Measurements from ENCODE around the gene CRMP1.
"Not testable (repeated sequence)": the region's sequence is repeated elsewhere in the genome, so short reads cannot be mapped to it uniquely, and the experiment has no call there.

Gene CRMP1

DNA sequence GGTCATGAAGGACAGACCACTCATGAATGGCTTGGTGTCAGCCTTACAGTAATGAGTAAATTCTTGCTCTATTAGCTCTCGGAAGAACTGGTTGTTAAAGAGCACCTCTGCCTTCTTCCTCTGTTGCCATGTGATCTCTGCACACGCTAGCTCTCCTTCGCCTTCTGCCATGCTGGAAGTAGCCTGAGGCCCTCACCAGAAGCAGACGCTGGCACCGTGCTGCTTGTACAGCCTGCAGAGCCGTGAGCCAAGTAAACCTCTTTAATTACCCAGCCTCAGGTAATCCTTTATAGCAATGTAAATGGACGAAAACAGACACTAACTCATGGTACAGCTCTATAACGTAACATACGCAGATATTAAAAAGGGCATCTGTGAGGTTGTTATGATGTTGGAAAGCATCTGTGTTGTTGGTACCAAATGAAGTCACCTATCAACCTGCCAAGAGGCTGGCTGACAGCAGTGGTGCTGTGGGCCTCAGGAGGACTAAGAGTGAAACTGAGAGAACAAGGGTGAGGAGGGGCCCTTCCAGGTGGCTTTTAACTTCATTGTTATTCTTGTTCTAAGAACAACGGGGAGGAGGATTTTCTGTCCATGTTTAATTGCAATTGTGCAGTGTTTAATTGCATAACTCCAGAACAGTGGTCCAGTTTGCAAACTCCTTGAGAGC lies 69.2 kb downstream of the CRMP1 start:
- DNase-seq (ENCODE audit: low read depth, low spot score): no peak

GRCh38 chr4:5822619-5823018 lies 70.3 kb downstream of the CRMP1 start:
- DNase-seq (ENCODE audit: low read depth, low spot score): no peak

DNA sequence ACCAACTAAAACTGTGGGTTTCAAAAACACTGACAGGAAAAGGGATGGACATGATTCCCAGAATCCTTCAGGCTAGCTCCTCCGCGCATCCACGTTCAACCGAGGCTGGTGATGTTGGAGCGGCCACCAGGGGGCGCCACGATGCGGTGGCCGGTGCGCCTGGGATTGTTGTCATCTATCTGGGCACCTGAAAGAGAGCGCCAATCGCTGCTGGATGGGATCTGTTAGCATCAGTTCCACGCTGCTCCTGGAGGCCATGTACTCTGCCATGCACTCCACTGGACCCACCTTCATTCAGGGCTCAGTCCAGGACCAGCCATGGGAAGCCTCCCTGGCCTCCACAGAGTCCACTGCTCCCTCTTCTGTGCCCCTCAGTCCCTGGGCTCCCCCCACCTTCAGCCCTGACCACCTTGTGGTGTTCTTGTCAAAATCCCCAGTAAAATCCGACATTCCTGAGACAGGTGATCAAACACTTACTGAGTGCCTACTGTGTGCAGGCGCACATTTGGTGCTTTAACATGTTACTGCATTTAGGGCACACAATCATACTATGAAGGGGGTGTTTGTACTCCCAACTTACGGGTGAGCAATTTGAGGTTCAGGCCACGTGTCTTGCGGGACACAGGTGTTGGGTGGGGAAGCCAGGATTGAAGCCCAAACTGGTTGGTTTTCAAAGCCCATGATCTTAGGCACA lies 71.1 kb downstream of the CRMP1 start:
- no peak for DNase-seq (ENCODE audit: low read depth, low spot score)

GRCh38 chr4:5816851-5817375 lies 76.0 kb downstream of the CRMP1 start:
- DNase-seq (ENCODE audit: low read depth, low spot score): no peak

GRCh38 chr4:5816101-5816500 lies 76.8 kb downstream of the CRMP1 start:
- no peak for DNase-seq (ENCODE audit: low read depth, low spot score)

- no peak for DNase-seq (ENCODE audit: low read depth, low spot score)
These were observed 77.2 kb downstream of the CRMP1 start for GRCh38 chr4:5815641-5816040.

DNA sequence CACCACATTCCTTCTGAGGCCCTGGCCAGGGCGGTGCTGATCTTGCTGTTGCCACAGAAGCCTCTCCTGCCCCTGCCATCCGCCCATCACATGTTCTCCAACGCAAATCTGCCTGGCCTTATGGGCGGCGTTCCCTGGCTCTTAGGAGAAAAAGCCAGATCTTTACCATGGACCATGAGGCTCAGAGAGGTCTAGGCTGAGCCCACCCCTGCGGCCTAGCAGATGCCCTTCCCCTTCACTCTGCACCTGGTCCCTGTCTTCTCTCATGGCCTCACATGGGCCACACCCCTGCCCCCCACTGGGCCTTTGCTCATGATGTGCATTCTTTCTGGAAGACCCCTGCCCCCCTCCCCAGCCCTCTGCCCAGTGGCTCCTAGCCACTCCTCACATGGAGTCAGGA lies 78.5 kb downstream of the CRMP1 start:
- no peak for DNase-seq (ENCODE audit: low read depth, low spot score)

DNA sequence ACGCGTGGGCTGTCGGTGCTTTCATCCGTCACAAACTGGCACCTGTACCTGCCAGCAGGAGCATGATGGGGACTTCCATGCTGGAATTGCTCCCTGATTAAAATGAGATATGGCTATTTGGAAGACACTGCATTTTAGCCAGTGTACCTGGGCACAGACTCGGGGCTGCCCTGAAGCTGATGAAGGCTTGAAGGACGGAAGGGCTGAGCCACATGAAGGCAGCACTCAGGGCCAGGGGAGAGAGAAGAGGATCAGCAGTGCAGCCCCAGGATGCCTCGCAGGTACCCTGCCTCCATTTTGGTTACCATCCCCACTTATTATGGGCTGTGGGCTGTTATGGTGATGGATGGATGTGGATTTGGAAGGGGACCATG lies 79.0 kb downstream of the CRMP1 start:
- no peak for DNase-seq (ENCODE audit: low read depth, low spot score)

DNA sequence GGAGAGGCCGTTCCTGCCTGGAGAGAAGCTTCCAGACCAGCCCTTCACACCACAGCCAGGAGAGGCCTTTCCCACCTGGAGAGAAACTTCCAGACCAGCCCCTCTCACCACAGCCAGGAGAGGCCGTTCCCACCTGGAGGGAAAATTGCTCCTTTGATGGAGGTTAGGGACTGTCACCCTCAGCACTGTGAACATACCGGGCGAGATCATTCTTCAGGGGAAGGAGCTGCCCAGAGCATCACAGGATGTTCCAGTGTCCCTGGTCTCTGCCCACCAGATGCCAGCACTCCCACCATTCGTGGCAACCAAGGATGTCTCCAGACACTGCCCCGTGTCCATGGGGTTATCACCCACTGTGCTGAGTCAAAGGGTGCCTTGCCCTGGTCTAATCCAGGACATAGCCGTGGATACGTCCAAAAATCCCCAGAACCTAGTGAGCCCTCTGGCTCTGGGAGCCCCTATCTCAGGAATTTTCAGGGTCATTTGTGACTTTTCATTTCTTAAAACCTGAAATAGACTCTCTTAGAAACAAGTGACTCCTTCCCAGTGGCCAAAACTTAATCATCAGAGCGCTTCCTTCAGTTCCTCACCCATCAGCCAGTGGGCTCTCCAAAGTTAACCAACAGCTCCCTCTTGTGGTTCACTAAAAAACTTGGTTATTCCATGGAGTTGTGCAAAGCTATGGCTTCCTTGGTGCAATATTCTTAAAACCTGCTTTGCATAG lies 80.2 kb downstream of the CRMP1 start:
- DNase-seq (ENCODE audit: low read depth, low spot score): no peak

DNA sequence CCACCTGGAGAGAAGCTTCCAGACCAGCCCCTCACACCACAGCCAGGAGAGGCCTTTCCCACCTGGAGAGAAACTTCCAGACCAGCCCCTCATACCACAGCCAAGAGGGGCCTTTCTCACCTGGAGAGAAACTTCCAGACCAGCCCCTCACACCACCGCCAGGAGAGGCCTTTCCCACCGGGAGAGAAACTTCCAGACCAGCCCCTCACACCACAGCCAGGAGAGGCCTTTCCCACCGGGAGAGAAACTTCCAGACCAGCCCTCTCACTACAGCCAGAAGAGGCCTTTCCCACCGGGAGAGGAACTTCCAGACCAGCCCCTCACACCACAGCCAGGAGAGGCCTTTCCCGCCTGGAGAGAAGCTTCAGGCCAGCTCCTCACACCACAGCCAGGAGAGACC lies 80.8 kb downstream of the CRMP1 start:
- DNase-seq (ENCODE audit: low read depth, low spot score): not testable (repeated sequence)

DNA sequence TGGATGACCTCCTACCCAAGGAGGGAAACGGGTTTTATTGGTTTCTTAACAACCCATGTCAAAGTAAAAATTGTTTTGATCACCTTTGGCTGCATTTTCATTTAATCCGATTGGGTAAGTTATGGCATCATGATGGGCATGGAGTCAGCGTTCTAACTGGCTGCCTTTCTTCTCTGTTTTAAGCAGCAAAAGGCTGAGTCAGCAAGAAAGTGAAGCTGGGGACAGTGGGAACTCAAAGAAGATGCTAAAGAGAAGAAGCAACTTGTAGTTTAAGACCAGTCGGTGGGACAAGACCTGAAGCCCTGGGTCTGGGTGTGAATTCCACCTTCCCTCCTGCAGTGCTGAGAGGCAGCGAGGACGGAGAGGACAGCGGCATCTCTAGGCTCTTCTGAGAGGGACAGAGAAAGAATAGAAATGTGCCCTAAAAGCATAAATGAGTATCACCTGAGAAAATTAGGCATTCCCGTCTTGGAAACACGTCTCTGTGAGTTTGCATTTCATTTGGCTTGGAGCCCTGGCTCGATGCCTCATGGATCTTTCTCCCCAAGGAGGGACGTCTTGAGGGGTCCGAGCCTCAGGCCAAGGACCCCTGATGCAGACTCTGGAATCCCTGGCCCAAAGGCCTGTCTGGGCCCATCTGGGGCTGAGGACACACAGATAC lies 82.0 kb downstream of the CRMP1 start:
- no peak for DNase-seq (ENCODE audit: low read depth, low spot score)

DNA sequence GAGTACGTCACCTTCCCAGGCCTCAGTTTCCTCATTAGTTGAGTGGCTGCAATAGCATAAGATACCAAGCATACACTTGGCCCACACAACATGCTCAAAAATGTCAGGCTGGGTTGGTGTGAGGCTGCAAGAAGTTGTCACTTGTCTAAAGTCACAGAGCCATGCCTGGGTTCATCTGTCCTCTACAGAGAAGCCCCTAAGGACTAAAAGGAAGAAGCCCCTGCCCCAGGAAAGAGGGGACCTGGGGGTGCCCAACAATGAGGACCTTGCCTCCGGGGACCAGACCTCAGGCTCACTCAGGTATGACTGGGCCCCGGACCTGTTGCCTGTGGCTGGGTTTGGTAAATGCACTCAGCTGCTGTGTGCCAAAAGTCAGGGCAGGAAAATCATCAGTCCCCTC lies 82.7 kb downstream of the CRMP1 start:
- no peak for DNase-seq (ENCODE audit: low read depth, low spot score)

GRCh38 chr4:5809216-5809776 lies 83.6 kb downstream of the CRMP1 start:
- DNase-seq (ENCODE audit: low read depth, low spot score): no peak

- no peak for DNase-seq (ENCODE audit: low read depth, low spot score)
These were observed 84.7 kb downstream of the CRMP1 start for GRCh38 chr4:5808081-5808741.

GRCh38 chr4:5805270-5805669 lies 87.6 kb downstream of the CRMP1 start:
- no peak for DNase-seq (ENCODE audit: low read depth, low spot score)

DNA sequence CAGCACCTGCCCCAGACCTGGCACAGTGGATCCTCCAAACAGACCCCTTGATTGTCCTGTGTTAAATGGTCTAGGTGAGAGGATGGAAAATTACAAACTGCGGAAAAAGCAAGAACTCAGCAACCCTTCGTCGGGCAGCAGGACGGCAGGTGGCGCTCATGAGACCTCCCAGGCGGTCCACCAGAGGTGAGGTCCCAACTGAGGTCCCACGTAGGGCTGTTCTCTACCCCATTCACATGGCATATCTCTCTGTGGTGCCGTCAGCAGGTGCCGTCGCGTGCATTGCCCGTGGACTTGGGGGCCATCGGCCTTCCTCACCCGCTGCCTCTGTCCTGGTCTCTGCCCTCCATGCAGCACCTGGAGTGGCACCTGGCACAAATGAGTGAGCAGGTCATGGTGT lies 88.2 kb downstream of the CRMP1 start:
- DNase-seq (ENCODE audit: low read depth, low spot score): no peak

DNA sequence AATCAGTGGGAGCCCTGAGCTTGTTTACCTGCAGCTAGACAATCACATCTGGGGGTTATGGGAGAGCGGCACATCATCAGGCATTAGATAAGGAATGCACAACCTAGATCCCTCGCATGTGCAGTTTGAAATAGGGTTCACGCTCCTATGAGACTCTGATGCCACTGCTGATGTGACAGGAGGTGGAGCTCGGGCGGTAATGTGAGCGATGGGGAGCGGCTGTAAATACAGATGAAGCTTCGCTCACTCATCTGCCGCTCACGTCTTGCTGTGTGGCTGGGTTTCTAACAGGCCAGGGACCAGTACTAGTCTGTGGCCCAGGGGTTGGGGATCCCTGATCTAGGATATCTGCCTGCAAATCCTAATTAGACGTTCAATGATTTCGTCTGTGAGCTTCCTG lies 90.3 kb downstream of the CRMP1 start:
- no peak for DNase-seq (ENCODE audit: low read depth, low spot score)

GRCh38 chr4:5801696-5802095 lies 91.2 kb downstream of the CRMP1 start:
- no peak for DNase-seq (ENCODE audit: low read depth, low spot score)

DNA sequence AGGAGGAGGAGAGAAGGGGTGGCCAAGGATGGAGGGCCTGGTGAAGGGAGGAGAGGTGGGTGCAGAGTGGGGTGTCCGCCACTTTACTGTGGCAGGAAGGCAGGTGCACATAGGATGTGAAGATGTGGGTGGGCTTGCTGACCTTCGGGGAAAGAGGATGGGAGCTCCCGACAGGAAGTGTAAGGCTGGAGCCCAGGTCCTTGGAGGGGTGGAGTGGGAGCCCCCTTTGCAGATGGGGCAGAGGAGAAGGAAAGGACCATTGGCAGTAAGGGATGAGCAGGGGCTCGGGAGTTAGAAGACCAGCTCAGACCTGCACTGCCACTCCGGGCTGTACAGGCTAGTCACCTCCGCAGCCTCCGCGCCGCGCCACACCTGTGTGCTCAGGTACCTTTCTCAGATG lies 92.4 kb downstream of the CRMP1 start:
- no peak for DNase-seq (ENCODE audit: low read depth, low spot score)

DNA sequence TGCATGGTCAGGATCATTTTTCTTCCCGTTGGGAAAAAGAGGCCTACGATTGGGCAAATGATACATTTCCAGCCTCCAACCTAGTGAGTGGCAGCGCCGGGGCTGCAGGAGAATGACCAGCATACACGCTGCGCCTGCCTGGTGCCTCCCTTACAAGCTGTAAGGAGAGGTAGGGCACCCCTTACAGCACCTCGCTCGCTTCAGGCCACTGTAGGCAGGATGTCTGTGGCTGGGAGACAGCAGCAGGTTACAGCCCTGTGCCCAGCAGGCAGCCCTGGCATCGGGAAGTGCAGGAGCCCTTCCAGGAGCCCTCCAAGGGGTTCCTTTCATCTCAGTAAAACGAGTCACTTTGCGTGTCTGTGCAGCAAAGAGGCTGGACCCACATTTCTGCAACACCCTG lies 93.5 kb downstream of the CRMP1 start:
- DNase-seq (ENCODE audit: low read depth, low spot score): no peak

DNA sequence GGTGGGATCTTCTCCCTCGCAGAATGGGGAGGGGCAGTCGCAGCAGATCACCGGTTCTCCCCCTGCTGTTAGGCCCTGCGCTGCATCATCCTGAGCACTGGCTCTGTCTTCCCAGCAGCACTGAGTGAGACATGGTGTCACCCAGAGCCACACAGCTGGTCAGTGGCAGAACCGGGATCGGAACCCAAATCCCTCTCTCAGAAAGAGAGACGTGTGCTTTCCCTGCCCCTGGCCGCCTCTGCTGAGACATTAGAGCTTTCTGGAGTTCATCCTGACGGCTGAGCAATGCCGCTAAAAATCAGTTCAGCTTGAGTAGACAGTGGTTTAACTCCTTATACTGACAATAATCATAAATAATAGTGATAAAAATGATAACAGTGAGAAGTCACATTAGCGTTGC lies 93.9 kb downstream of the CRMP1 start:
- no peak for DNase-seq (ENCODE audit: low read depth, low spot score)

All from brain pericyte (primary cell).